ENCODE results near the gene SUSD3. TPM values are rescaled to one million over a fixed set of nuclear protein-coding genes. Genes with fewer than 3 reads are reported as not detected.
A peak's percentile ranks its signal among the peaks of the same experiment; 100 is the strongest.

Gene SUSD3
- polyA plus RNA-seq, 6 donors from 2014 or later = 35.3 to 70.1 (median 52.5) TPM

GRCh38 chr9:93049491-93049890 is 9.0 kb upstream of the SUSD3 start:
- no peak overlapping the region for H3K27ac Mint-ChIP-seq
- no peaks in the 10 kb centered on the region for H3K9me3 Mint-ChIP-seq
- ATAC-seq (ENCODE audit: low read depth in 2 of 2) (no peak), DNase-seq (no peak)
- H3K4me3 Mint-ChIP-seq = peak overlapping the region in 1 of 8 donors; percentile 61
- no peaks in the 10 kb centered on the region for H3K36me3 Mint-ChIP-seq
- no peaks in the 10 kb centered on the region for H3K27me3 Mint-ChIP-seq
- peaks cover 6 to 15% (median 12%) of the 10 kb centered on the region in 3 donors for H3K4me1 Mint-ChIP-seq

- Mint-ChIP-seq H3K27me3 (no peaks in the 10 kb centered on the region), H3K9me3 (no peaks in the 10 kb centered on the region), H3K4me3 (no peak overlapping the region), H3K36me3 (no peaks in the 10 kb centered on the region), H3K4me1 (peaks cover 6 to 16% (median 11%) of the 10 kb centered on the region in 3 donors), H3K27ac (no peak overlapping the region)
- ATAC-seq (ENCODE audit: low read depth in 2 of 2) (no peak), DNase-seq (no peak)
These were observed 8.3 kb upstream of the SUSD3 start for GRCh38 chr9:93050231-93050630.

- no peak for ATAC-seq (ENCODE audit: low read depth in 2 of 2)
- no peak for DNase-seq
- Mint-ChIP-seq H3K4me1 (peaks cover 12 to 15% (median 13%) of the 10 kb centered on the region in 3 donors), H3K36me3 (no peaks in the 10 kb centered on the region), H3K27me3 (no peaks in the 10 kb centered on the region), H3K4me3 (no peak overlapping the region), H3K27ac (peak overlapping the region in 2 of 6 donors; percentile 72), H3K9me3 (no peaks in the 10 kb centered on the region)
These were observed 6.8 kb upstream of the SUSD3 start for GRCh38 chr9:93051680-93052089.

- Mint-ChIP-seq H3K27me3 (no peaks in the 10 kb centered on the region), H3K4me3 (no peak overlapping the region), H3K27ac (peak overlapping the region in 2 of 6 donors; percentile 23 to 26), H3K36me3 (no peaks in the 10 kb centered on the region), H3K4me1 (peaks cover 21 to 26% (median 22%) of the 10 kb centered on the region in 3 donors), H3K9me3 (no peaks in the 10 kb centered on the region)
- ATAC-seq (ENCODE audit: low read depth in 2 of 2) (no peak), DNase-seq (no peak)
These were observed 5.5 kb upstream of the SUSD3 start for GRCh38 chr9:93052791-93053540.

GRCh38 chr9:93053781-93054331 is 4.6 kb upstream of the SUSD3 start:
- ATAC-seq (ENCODE audit: low read depth in 2 of 2) = no peak
- no peaks in the 10 kb centered on the region for H3K9me3 Mint-ChIP-seq
- peak overlapping the region in 3 of 6 donors; percentile 23 to 37 (median 26) for H3K27ac Mint-ChIP-seq
- no peaks in the 10 kb centered on the region for H3K27me3 Mint-ChIP-seq
- no peak for DNase-seq
- H3K4me3 Mint-ChIP-seq = no peak overlapping the region
- H3K4me1 Mint-ChIP-seq = peaks cover 21 to 29% (median 26%) of the 10 kb centered on the region in 3 donors
- no peaks in the 10 kb centered on the region for H3K36me3 Mint-ChIP-seq

- Mint-ChIP-seq H3K9me3 (no peaks in the 10 kb centered on the region), H3K27ac (peak overlapping the region in 5 of 6 donors; percentile 27 to 92 (median 70)), H3K36me3 (no peaks in the 10 kb centered on the region), H3K27me3 (no peaks in the 10 kb centered on the region), H3K4me1 (peaks cover 20 to 38% (median 34%) of the 10 kb centered on the region in 3 donors), H3K4me3 (no peak overlapping the region)
- ATAC-seq (ENCODE audit: low read depth in 2 of 2) (no peak), DNase-seq (no peak)
These were observed 3.5 kb upstream of the SUSD3 start for GRCh38 chr9:93054758-93055704.

GRCh38 chr9:93057042-93057702 is 1.3 kb upstream of the SUSD3 start:
- peak; percentile 27 to 40 for ATAC-seq (ENCODE audit: low read depth in 2 of 2)
- Mint-ChIP-seq H3K27ac (peak overlapping the region; percentile 92 to 97 (median 94)), H3K4me3 (peak overlapping the region; percentile 41 to 85 (median 77)), H3K27me3 (no peaks in the 10 kb centered on the region), H3K4me1 (peaks cover 41 to 59% (median 56%) of the 10 kb centered on the region in 3 donors), H3K9me3 (no peaks in the 10 kb centered on the region), H3K36me3 (no peaks in the 10 kb centered on the region)
- no peak for DNase-seq

GRCh38 chr9:93057703-93058354 is 672 bp upstream of the SUSD3 start:
- ATAC-seq (ENCODE audit: low read depth in 2 of 2) (peak; percentile 42 to 45), DNase-seq (peak; percentile 48)
- Mint-ChIP-seq H3K36me3 (no peaks in the 10 kb centered on the region), H3K4me1 (peaks cover 46 to 66% (median 61%) of the 10 kb centered on the region in 3 donors), H3K9me3 (no peaks in the 10 kb centered on the region), H3K4me3 (peak overlapping the region; percentile 73 to 92 (median 82)), H3K27me3 (no peaks in the 10 kb centered on the region), H3K27ac (peak overlapping the region; percentile 92 to 97 (median 94))

GRCh38 chr9:93059011-93059714 is 662 bp downstream of the SUSD3 start:
- H3K36me3 Mint-ChIP-seq = no peaks in the 10 kb centered on the region
- peaks cover 52 to 75% (median 62%) of the 10 kb centered on the region in 3 donors for H3K4me1 Mint-ChIP-seq
- H3K9me3 Mint-ChIP-seq = no peaks in the 10 kb centered on the region
- peak; percentile 32 for DNase-seq
- peak; percentile 7 to 9 for ATAC-seq (ENCODE audit: low read depth in 2 of 2)
- peak overlapping the region; percentile 69 to 98 (median 96) for H3K27ac Mint-ChIP-seq
- peak overlapping the region; percentile 86 to 96 (median 93) for H3K4me3 Mint-ChIP-seq
- H3K27me3 Mint-ChIP-seq = no peaks in the 10 kb centered on the region

- peak overlapping the region; percentile 69 to 98 (median 96) for H3K27ac Mint-ChIP-seq
These were observed 1.4 kb downstream of the SUSD3 start for GRCh38 chr9:93059715-93060578.

GRCh38 chr9:93060746-93061259 is 2.3 kb downstream of the SUSD3 start:
- H3K27ac Mint-ChIP-seq = peak overlapping the region; percentile 63 to 98 (median 97)
- H3K4me1 Mint-ChIP-seq = peaks cover 64 to 88% (median 72%) of the 10 kb centered on the region in 3 donors
- H3K9me3 Mint-ChIP-seq = no peaks in the 10 kb centered on the region
- H3K36me3 Mint-ChIP-seq = no peaks in the 10 kb centered on the region
- no peaks in the 10 kb centered on the region for H3K27me3 Mint-ChIP-seq
- ATAC-seq (ENCODE audit: low read depth in 2 of 2) (no peak), DNase-seq (no peak)
- H3K4me3 Mint-ChIP-seq = peak overlapping the region; percentile 86 to 96 (median 93)

More at GRCh38 chr9:93059715-93060578, 1.4 kb downstream of the SUSD3 start:
- Mint-ChIP-seq H3K36me3 (no peaks in the 10 kb centered on the region), H3K4me1 (peaks cover 60 to 81% (median 69%) of the 10 kb centered on the region in 3 donors), H3K9me3 (no peaks in the 10 kb centered on the region), H3K27me3 (no peaks in the 10 kb centered on the region), H3K4me3 (peak overlapping the region; percentile 86 to 96 (median 93))
- DNase-seq = no peak
- no peak for ATAC-seq (ENCODE audit: low read depth in 2 of 2)
